SH-SY5Y (cell line): Measurements from ENCODE around the gene KRTAP2-1.
"Not testable (repeated sequence)": the region's sequence is repeated elsewhere in the genome, so short reads cannot be mapped to it uniquely, and the experiment has no call there.

Experiments used
- GATA2 ChIP-seq: IDR thresholded peaks from 2 replicates; pipeline ENCODE4 v1.6.1; 2011; ENCODE audit warnings: mild to moderate bottlenecking, low read depth, low read length
- GATA3 ChIP-seq: IDR thresholded peaks from 2 replicates; pipeline ENCODE4 v1.6.1; 2011; ENCODE audit warnings: low read depth, mild to moderate bottlenecking, low read length, moderate library complexity

DNA sequence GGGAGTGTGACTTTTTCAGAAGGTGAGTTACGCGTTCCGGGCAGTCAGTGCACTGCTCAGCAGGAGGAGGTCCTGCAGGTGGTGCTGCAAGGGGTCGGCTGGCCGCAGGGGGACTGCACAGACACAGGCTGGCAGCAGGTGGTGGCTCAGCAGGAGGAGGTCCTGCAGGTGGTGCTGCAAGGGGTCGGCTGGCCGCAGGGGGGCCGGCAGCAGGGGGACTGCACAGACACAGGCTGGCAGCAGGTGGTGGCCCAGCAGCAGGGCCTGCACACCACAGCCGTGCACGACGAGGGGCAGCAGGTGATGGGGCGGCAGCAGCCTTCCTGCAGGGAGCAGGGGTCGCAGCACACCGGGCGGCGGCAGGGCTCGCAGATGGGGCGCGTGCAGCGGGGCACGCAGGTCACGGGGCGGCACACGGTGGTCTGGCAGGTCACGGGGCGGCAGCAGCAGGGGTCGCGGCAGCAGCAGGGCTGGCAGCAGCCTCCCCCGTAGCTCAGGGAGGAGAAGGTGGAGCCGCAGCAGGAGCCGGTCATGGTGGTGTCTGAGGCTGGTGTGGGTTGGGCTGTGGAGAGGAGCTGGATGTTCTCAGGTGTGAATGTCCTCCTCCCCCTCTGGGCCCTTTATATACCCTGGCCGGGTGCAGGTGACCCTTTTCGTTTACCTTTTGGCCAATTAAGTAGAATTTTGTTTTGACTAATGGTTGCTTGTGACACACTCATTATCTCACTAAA lies at the start of gene KRTAP2-1:
- TF ChIP-seq GATA2, GATA3: not testable (repeated sequence)
